Measurements from ENCODE around the gene CEP72. TPM values are rescaled to one million over a fixed set of nuclear protein-coding genes. Genes with fewer than 3 reads are reported as not detected.

Gene CEP72
- total RNA-seq, 1 experiment from 2014 or later: 24.8 TPM

DNA sequence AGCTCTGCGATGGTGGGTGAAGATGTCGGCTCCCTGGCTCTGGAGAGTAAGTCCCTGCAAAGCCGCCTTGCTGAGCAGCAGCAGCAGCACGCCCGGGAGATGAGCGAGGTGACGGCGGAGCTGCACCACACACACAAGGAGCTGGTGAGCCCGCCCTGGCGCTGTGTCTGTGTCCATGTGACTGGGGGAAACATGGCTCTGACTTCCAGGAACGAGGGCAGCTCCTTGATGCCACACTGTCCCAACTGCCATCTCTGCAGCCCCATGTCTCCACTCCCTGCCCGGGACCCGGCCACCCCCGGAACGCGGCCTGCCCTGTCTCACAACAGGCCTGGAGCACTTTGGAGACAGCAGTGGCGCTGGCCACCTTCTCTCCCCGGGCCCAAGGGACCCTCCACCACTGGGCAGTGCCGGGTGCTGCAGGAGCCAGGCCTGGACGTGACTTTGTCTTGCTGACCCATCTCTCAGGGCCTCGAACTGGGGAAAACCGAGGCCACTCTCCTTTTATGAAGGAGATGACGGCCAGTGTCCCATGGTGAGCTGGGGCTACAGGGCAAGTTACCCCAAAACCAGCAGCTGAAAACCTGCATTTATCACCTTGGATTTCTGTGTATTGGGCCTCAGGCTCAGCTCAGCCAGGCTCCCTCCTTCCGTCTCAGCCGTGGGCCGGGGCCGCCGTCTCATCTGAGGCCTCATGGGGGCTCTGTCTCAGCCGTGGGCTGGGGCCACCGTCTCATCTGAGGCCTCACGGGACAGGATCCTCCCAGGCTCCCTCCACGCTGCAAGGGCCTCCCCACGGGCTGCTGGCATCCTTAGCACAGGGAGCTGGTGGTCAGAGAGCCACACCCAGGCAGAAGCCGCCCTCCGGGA, 28.6 kb downstream of the CEP72 start:
- H4K20me1 ChIP-seq (ENCODE audit: control insufficient read depth, insufficient read depth, insufficient read length): no peaks in the 10 kb centered on the region
- no peak overlapping the region for H3K23ac ChIP-seq (ENCODE audit: insufficient read length, low read depth, low read length)
- no peak overlapping the region for H2BK5ac ChIP-seq (ENCODE audit: insufficient read length, low read length)
- no peak overlapping the region for H3K4ac ChIP-seq (ENCODE audit: low read depth, low read length)
- H4K91ac ChIP-seq (ENCODE audit: insufficient read length, low read depth, low read length): no peak overlapping the region
- no peaks in the 10 kb centered on the region for H3K79me2 ChIP-seq (ENCODE audit: insufficient read depth, low read length)
- H3K9ac ChIP-seq (ENCODE audit: extremely low read depth, insufficient read length, low read length): no peak overlapping the region
- no peak overlapping the region for H2BK15ac ChIP-seq (ENCODE audit: low read depth, low read length)
- H3K14ac ChIP-seq (ENCODE audit: insufficient read depth, low read length): no peak overlapping the region
- H3K4me2 ChIP-seq (ENCODE audit: insufficient read depth, insufficient read length, low read length): no peak overlapping the region
- no peak overlapping the region for H4K8ac ChIP-seq (replicated peaks; ENCODE audit: insufficient read length, low read depth, low read length)
- H3K27me3 Mint-ChIP-seq (ENCODE audit: low read depth): no peaks in the 10 kb centered on the region
- no peak overlapping the region for H4K5ac ChIP-seq (ENCODE audit: insufficient read length, low read depth, low read length)
- H2BK120ac ChIP-seq (ENCODE audit: low read depth, low read length, poor library complexity, severe bottlenecking): no peak overlapping the region
- H3K79me1 ChIP-seq (ENCODE audit: insufficient read depth, low read depth, low read length, poor library complexity, severe bottlenecking): no peaks in the 10 kb centered on the region
- no peak overlapping the region for H3K4me3 Mint-ChIP-seq
- no peak overlapping the region for H2AFZ ChIP-seq (ENCODE audit: low read length)
- DNase-seq: no peak
- no peaks in the 10 kb centered on the region for H3K27me3 ChIP-seq (ENCODE audit: insufficient read depth, low read length)
- peaks cover 43 to 67% (median 58%) of the 10 kb centered on the region in 3 experiments for H3K36me3 Mint-ChIP-seq (ENCODE audit: insufficient read depth in 1 of 3, low read depth in 3 of 3)
- H2BK20ac ChIP-seq (ENCODE audit: low read depth, low read length, poor library complexity, severe bottlenecking): no peak overlapping the region
- H3K9me3 ChIP-seq (ENCODE audit: control insufficient read depth, low read depth, low read length): no peaks in the 10 kb centered on the region
- H3K9me3 Mint-ChIP-seq: no peaks in the 10 kb centered on the region
- no peaks in the 10 kb centered on the region for H3K4me1 Mint-ChIP-seq
- no peak overlapping the region for H3K18ac ChIP-seq (ENCODE audit: insufficient read length, low read depth, low read length)
- no peak overlapping the region for H3K27ac ChIP-seq (ENCODE audit: insufficient read length, low read depth, low read length)
- no peak overlapping the region for H3K56ac ChIP-seq (ENCODE audit: insufficient read length, low read depth, low read length)
- no peaks in the 10 kb centered on the region for H3K23me2 ChIP-seq (ENCODE audit: insufficient read length, low read depth, low read length, poor library complexity, severe bottlenecking)
- H2BK12ac ChIP-seq (ENCODE audit: insufficient read length, low read depth, low read length): no peak overlapping the region
- no peak overlapping the region for H3K27ac Mint-ChIP-seq
- TF ChIP-seq, protein P1, sequence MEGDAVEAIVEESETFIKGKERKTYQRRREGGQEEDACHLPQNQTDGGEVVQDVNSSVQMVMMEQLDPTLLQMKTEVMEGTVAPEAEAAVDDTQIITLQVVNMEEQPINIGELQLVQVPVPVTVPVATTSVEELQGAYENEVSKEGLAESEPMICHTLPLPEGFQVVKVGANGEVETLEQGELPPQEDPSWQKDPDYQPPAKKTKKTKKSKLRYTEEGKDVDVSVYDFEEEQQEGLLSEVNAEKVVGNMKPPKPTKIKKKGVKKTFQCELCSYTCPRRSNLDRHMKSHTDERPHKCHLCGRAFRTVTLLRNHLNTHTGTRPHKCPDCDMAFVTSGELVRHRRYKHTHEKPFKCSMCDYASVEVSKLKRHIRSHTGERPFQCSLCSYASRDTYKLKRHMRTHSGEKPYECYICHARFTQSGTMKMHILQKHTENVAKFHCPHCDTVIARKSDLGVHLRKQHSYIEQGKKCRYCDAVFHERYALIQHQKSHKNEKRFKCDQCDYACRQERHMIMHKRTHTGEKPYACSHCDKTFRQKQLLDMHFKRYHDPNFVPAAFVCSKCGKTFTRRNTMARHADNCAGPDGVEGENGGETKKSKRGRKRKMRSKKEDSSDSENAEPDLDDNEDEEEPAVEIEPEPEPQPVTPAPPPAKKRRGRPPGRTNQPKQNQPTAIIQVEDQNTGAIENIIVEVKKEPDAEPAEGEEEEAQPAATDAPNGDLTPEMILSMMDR (conservative IDR thresholded peaks at IDR 0.05): no peak
- H3T11ph ChIP-seq (ENCODE audit: low read length): no peak overlapping the region
- no peak overlapping the region for H2AK5ac ChIP-seq (ENCODE audit: insufficient read length, low read length)
- no CpG with 5 or more reads among the region's 35 CpGs for WGBS (ENCODE audit: extremely low coverage, insufficient read length, low lambda C conversion rate)
- H3K4me1 ChIP-seq (ENCODE audit: insufficient read depth, low read length): no peaks in the 10 kb centered on the region

All from H9 (cell line).